Neural progenitor cell (in vitro differentiated cells): ENCODE results near the gene ZNF331. TPM values are rescaled to one million over a fixed set of nuclear protein-coding genes. Genes with fewer than 3 reads are reported as not detected.
A peak's percentile ranks its signal among the peaks of the same experiment; 100 is the strongest.

Source experiments
- DNase-seq: peaks from one replicate; pipeline ENCODE4 v3.0.0-alpha.2; 2016; ENCODE audit warnings: low spot score
- H2AFZ ChIP-seq: fragments of 200-600 bp; sonication (generic); replicated peaks from 2 replicates; pipeline ENCODE4 v1.6.1; 2016; ENCODE audit warnings: antibody characterized with exemption
- H3F3A ChIP-seq: fragments of 200-600 bp; sonication (generic); 2 replicates; pipeline ENCODE4 v1.6.1; 2016; ENCODE audit warnings: antibody characterized with exemption, low read depth
- H3K27ac ChIP-seq: fragments of 200-600 bp; sonication (generic); 2 replicates; pipeline ENCODE4 v1.5.1; 2016; ENCODE audit warnings: mild to moderate bottlenecking
- H3K27me3 ChIP-seq: fragments of 200-600 bp; sonication (generic); 2 replicates; pipeline ENCODE4 v1.6.1; 2016; ENCODE audit warnings: mild to moderate bottlenecking, moderate library complexity
- H3K36me3 ChIP-seq: fragments of 200-600 bp; sonication (generic); 2 replicates; pipeline ENCODE4 v1.5.1; 2016
- H3K4me1 ChIP-seq: fragments of 200-600 bp; sonication (generic); 2 replicates; pipeline ENCODE4 v1.6.1; 2016; ENCODE audit warnings: mixed run types
- H3K4me2 ChIP-seq: fragments of 200-600 bp; sonication (generic); 2 replicates; pipeline ENCODE4 v1.6.1; 2016
- H3K4me3 ChIP-seq: fragments of 200-600 bp; sonication (generic); 2 replicates; pipeline ENCODE4 v1.5.1; 2016
- H3K79me2 ChIP-seq: fragments of 200-600 bp; sonication (generic); 2 replicates; pipeline ENCODE4 v1.6.1; 2016; ENCODE audit warnings: low read depth
- H3K9ac ChIP-seq: fragments of 200-600 bp; sonication (generic); 2 replicates; pipeline ENCODE4 v1.6.1; 2016
- H3K9me3 ChIP-seq: fragments of 200-600 bp; sonication (generic); 2 replicates; pipeline ENCODE4 v1.5.1; 2016; ENCODE audit warnings: low read depth
- H4K20me1 ChIP-seq: fragments of 200-600 bp; sonication (generic); 2 replicates; pipeline ENCODE4 v1.6.1; 2016; ENCODE audit warnings: low read depth
- H3K27ac Mint-ChIP-seq: 3 replicates; pipeline ENCODE4 v1.8.0; 2021; ENCODE audit warnings: mixed read lengths
- H3K27me3 Mint-ChIP-seq: 2 replicates; pipeline ENCODE4 v1.8.0; 2022; ENCODE audit warnings: low read depth, mild to moderate bottlenecking, inconsistent platforms, moderate library complexity, mixed read lengths; ENCODE audit not compliant: insufficient read depth
- H3K36me3 Mint-ChIP-seq: 3 replicates; pipeline ENCODE4 v1.8.0; 2021; ENCODE audit warnings: mixed read lengths
- H3K4me1 Mint-ChIP-seq: 3 replicates; pipeline ENCODE4 v1.8.0; 2021; ENCODE audit warnings: mixed read lengths
- H3K4me3 Mint-ChIP-seq: 3 replicates; pipeline ENCODE4 v1.8.0; 2021; ENCODE audit warnings: mild to moderate bottlenecking, moderate library complexity, mixed read lengths
- H3K9me3 Mint-ChIP-seq: 3 replicates; pipeline ENCODE4 v1.8.0; 2020; ENCODE audit warnings: mixed read lengths
- CTCF ChIP-seq: fragments of 200-600 bp; sonication (generic); IDR thresholded peaks from 2 replicates; pipeline ENCODE4 v1.5.1; 2017; ENCODE audit warnings: antibody characterized with exemption, mild to moderate bottlenecking
- EZH2 ChIP-seq: fragments of 200-600 bp; sonication (generic); IDR thresholded peaks from 2 replicates; pipeline ENCODE4 v1.6.1; 2017; ENCODE audit warnings: antibody characterized with exemption, mild to moderate bottlenecking, moderate library complexity
- EZH2phosphoT487 ChIP-seq: fragments of 200-600 bp; sonication (generic); IDR thresholded peaks from 2 replicates; pipeline ENCODE4 v1.6.1; 2017; ENCODE audit warnings: antibody characterized with exemption
- total RNA-seq: library from RNA; depleted of rRNA; stranded (reverse); fragments of >200 nt; gene quantifications from 2 replicates; pipeline ENCODE4 v1.2.3, GENCODE V29; 2015; ENCODE audit warnings: low replicate concordance

ZNF331 gene
- total RNA-seq, 1 donor from 2014 or later = 68.5 TPM

- H3K4me3 ChIP-seq = no peak overlapping the region
These were observed 48.3 kb downstream of the ZNF331 start for GRCh38 chr19:53586277-53586691.

GRCh38 chr19:53594811-53595509 is 57.0 kb downstream of the ZNF331 start:
- Mint-ChIP-seq H3K27ac (no peak overlapping the region), H3K4me3 (no peak overlapping the region), H3K36me3 (no peaks in the 10 kb centered on the region), H3K4me1 (no peaks in the 10 kb centered on the region), H3K27me3 (peaks cover 10% of the 10 kb centered on the region), H3K9me3 (peaks cover 3% of the 10 kb centered on the region)
- Histone ChIP-seq H3K79me2 (no peaks in the 10 kb centered on the region), H3K9ac (no peak overlapping the region), H3K27me3 (no peaks in the 10 kb centered on the region), H3K9me3 (no peaks in the 10 kb centered on the region), H3K4me1 (peaks cover 8% of the 10 kb centered on the region), H3K27ac (peak overlapping the region; percentile 65), H3F3A (peaks cover 22% of the 10 kb centered on the region), H3K4me3 (no peak overlapping the region), H3K36me3 (no peaks in the 10 kb centered on the region), H2AFZ (peak overlapping the region; percentile 83), H4K20me1 (no peaks in the 10 kb centered on the region), H3K4me2 (peak overlapping the region; percentile 55)
- TF ChIP-seq EZH2 = no peak
- no peak for TF ChIP-seq CTCF
- TF ChIP-seq EZH2phosphoT487 = no peak
- peak; percentile 34 for DNase-seq

More at GRCh38 chr19:53586277-53586691, 48.3 kb downstream of the ZNF331 start:
- Histone ChIP-seq H2AFZ (no peak overlapping the region), H3K36me3 (no peaks in the 10 kb centered on the region), H3K27me3 (no peaks in the 10 kb centered on the region), H3K4me2 (no peak overlapping the region), H3K9me3 (no peaks in the 10 kb centered on the region), H3K79me2 (no peaks in the 10 kb centered on the region), H3F3A (no peaks in the 10 kb centered on the region), H3K9ac (no peak overlapping the region), H3K27ac (no peak overlapping the region), H4K20me1 (no peaks in the 10 kb centered on the region), H3K4me1 (no peaks in the 10 kb centered on the region)
- H3K4me3 Mint-ChIP-seq = no peak overlapping the region
- no peak for TF ChIP-seq EZH2
- TF ChIP-seq EZH2phosphoT487 = no peak
- no peak for TF ChIP-seq CTCF
- H3K27ac Mint-ChIP-seq = no peak overlapping the region
- peaks cover 6% of the 10 kb centered on the region for H3K27me3 Mint-ChIP-seq
- H3K9me3 Mint-ChIP-seq = peaks cover 13% of the 10 kb centered on the region
- no peaks in the 10 kb centered on the region for H3K4me1 Mint-ChIP-seq
- H3K36me3 Mint-ChIP-seq = no peaks in the 10 kb centered on the region
- DNase-seq = no peak

GRCh38 chr19:53595510-53595867 is 57.5 kb downstream of the ZNF331 start:
- H3K36me3 ChIP-seq = no peaks in the 10 kb centered on the region
- no peak overlapping the region for H3K9ac ChIP-seq
- Mint-ChIP-seq H3K4me3 (no peak overlapping the region), H3K27me3 (peaks cover 10% of the 10 kb centered on the region), H3K27ac (no peak overlapping the region), H3K36me3 (no peaks in the 10 kb centered on the region), H3K4me1 (no peaks in the 10 kb centered on the region), H3K9me3 (peaks cover 3% of the 10 kb centered on the region)
- H3K4me3 ChIP-seq = no peak overlapping the region
- no peaks in the 10 kb centered on the region for H3K79me2 ChIP-seq
- TF ChIP-seq EZH2phosphoT487 (no peak), EZH2 (no peak), CTCF (no peak)
- no peaks in the 10 kb centered on the region for H4K20me1 ChIP-seq
- peaks cover 8% of the 10 kb centered on the region for H3K4me1 ChIP-seq
- no peaks in the 10 kb centered on the region for H3K27me3 ChIP-seq
- DNase-seq = peak; percentile 46
- H3K27ac ChIP-seq = peak overlapping the region; percentile 65
- peak overlapping the region; percentile 55 for H3K4me2 ChIP-seq
- peaks cover 22% of the 10 kb centered on the region for H3F3A ChIP-seq
- H3K9me3 ChIP-seq = no peaks in the 10 kb centered on the region
- peak overlapping the region; percentile 83 for H2AFZ ChIP-seq
